Esophagus squamous epithelium (tissue), 4 donors: ENCODE measurements around the gene SIMC1.
"Not testable (repeated sequence)": the region's sequence is repeated elsewhere in the genome, so short reads cannot be mapped to it uniquely, and the experiment has no call there.

ENCODE experiments used
- CTCF ChIP-seq, 6 experiments: fragments of 450-650 bp in 4 of 6; fragments of 200-600 bp in 2 of 6; sonication (generic) in 2 of 6; IDR thresholded peaks; one replicate each; pipeline ENCODE4 v1.5.1; 2016 to 2019; ENCODE audit warnings: antibody characterized with exemption in 6 of 6, mild to moderate bottlenecking in 4 of 6, moderate library complexity in 4 of 6
- POLR2A ChIP-seq, 4 donors: fragments of 450-650 bp; IDR thresholded peaks; one replicate each; pipeline ENCODE4 v1.6.1; 2017; ENCODE audit warnings: antibody characterized with exemption in 4 of 4, mild to moderate bottlenecking in 4 of 4, moderate library complexity in 3 of 4

- not testable (repeated sequence) for TF ChIP-seq CTCF, POLR2A (IDR thresholded peaks at IDR 0.05)
Observed at GRCh38 chr5:176197234-176197858, 40.9 kb upstream of the SIMC1 start.
